Vagina (tissue), 2 donors: ENCODE results near the gene AK1. TPM values are rescaled to one million over a fixed set of nuclear protein-coding genes. Genes with fewer than 3 reads are reported as not detected.
A peak's percentile ranks its signal among the peaks of the same experiment; 100 is the strongest.

Experiments
- DNase-seq, 2 donors: peaks; one replicate each; pipeline ENCODE4 v3.0.0-alpha.2; 2017; ENCODE audit errors: extremely low spot score in 2 of 2
- H3K27ac ChIP-seq: fragments of 200-600 bp; sonication (generic); one replicate; pipeline ENCODE4 v1.5.1; 2019
- H3K27me3 ChIP-seq: fragments of 200-600 bp; sonication (generic); one replicate; pipeline ENCODE4 v1.5.1; 2019
- H3K36me3 ChIP-seq, 2 donors: fragments of 200-600 bp; sonication (generic); one replicate each; pipeline ENCODE4 v1.5.1; 2017 to 2019
- H3K4me1 ChIP-seq: fragments of 200-600 bp; sonication (generic); one replicate; pipeline ENCODE4 v1.5.1; 2019
- H3K4me3 ChIP-seq, 2 donors: fragments of 200-600 bp; sonication (generic); 1 replicate in 1 of 2; 2 replicates in 1 of 2; pipeline ENCODE4 v1.5.1; 2016 to 2019
- H3K9me3 ChIP-seq: fragments of 200-600 bp; sonication (generic); one replicate; pipeline ENCODE4 v1.5.1; 2019
- POLR2A ChIP-seq, 2 donors: fragments of 450-650 bp; IDR thresholded peaks; one replicate each; pipeline ENCODE4 v1.6.1; 2017; ENCODE audit warnings: antibody characterized with exemption in 2 of 2, mild to moderate bottlenecking in 2 of 2, moderate library complexity in 2 of 2
- POLR2AphosphoS5 ChIP-seq, 2 donors: sonication (generic); formaldehyde crosslinking; IDR thresholded peaks; one replicate each; pipeline ENCODE4 v1.9.0; 2017; ENCODE audit warnings: antibody characterized with exemption in 2 of 2, mild to moderate bottlenecking in 2 of 2, low read depth in 1 of 2; ENCODE audit not compliant: insufficient read depth in 1 of 2
- intact Hi-C: fragments of 100-400 bp; cut with DNase I; formaldehyde crosslinking; loops from one replicate; pipeline ENCODE4 v1.15.1; 2023
- total RNA-seq: library from RNA; depleted of rRNA; stranded (reverse); fragments of >200 nt; gene quantifications from one replicate; pipeline ENCODE4 v1.2.3, GENCODE V29; 2016
- TF ChIP-seq, protein P1 (sequence below), 3 experiments: fragments of 450-650 bp in 2 of 3; fragments of 200-600 bp in 1 of 3; sonication (generic) in 1 of 3; IDR thresholded peaks; one replicate each; pipeline ENCODE4 v1.5.1; 2017 to 2019; ENCODE audit warnings: antibody characterized with exemption in 3 of 3, mild to moderate bottlenecking in 2 of 3, moderate library complexity in 2 of 3

AK1 gene
- total RNA-seq, 1 donor from 2014 or later: 33.4 TPM

DNA sequence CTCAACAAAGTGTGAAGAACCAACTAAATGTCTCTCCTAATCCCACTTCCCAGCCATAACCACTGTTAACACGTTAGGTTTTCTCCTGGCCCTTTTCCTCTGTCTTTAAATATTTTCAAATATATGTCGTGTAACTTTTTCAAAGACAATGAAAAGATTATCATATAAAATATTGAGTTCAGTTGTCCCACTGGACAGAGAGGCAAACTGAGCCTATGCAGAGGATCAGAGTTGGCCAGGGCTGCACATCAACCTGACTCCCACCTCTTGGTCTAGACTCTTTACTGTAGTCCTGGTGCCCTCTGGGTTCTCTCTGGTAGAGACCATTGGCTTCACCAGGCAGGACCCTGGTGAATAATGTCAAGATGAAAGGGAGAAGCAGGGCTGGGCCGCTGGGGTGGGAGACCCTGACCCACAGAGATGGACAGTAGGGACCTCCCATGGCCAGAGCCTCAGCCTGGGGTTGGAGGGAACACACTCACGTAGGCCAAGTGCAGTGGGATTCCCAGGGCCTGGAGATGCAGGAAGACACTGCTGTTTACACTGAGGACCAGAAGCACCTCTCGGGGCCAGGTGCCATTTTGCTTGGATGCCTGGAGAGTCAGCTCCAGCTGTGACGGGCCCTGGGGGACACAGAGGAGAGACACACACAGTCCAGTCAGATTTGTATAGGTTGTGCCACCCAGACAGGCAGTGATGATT, 48.1 kb downstream of the AK1 start:
- H3K4me3 ChIP-seq: no peak overlapping the region
- no peaks in the 10 kb centered on the region for H3K9me3 ChIP-seq
- TF ChIP-seq, protein P1, sequence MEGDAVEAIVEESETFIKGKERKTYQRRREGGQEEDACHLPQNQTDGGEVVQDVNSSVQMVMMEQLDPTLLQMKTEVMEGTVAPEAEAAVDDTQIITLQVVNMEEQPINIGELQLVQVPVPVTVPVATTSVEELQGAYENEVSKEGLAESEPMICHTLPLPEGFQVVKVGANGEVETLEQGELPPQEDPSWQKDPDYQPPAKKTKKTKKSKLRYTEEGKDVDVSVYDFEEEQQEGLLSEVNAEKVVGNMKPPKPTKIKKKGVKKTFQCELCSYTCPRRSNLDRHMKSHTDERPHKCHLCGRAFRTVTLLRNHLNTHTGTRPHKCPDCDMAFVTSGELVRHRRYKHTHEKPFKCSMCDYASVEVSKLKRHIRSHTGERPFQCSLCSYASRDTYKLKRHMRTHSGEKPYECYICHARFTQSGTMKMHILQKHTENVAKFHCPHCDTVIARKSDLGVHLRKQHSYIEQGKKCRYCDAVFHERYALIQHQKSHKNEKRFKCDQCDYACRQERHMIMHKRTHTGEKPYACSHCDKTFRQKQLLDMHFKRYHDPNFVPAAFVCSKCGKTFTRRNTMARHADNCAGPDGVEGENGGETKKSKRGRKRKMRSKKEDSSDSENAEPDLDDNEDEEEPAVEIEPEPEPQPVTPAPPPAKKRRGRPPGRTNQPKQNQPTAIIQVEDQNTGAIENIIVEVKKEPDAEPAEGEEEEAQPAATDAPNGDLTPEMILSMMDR (IDR thresholded peaks at IDR 0.05): no peak
- TF ChIP-seq POLR2A (IDR thresholded peaks at IDR 0.05) (no peak), POLR2AphosphoS5 (IDR thresholded peaks at IDR 0.05; ENCODE audit: insufficient read depth in 1 of 2, low read depth in 1 of 2) (no peak)
- H3K36me3 ChIP-seq: peaks cover 0 to 7% of the 10 kb centered on the region in 2 donors
- DNase-seq: no peak
- H3K27me3 ChIP-seq: no peaks in the 10 kb centered on the region
- intact Hi-C loops: no loop called here
- peaks cover 68% of the 10 kb centered on the region for H3K4me1 ChIP-seq
- peak overlapping the region; percentile 81 for H3K27ac ChIP-seq

DNA sequence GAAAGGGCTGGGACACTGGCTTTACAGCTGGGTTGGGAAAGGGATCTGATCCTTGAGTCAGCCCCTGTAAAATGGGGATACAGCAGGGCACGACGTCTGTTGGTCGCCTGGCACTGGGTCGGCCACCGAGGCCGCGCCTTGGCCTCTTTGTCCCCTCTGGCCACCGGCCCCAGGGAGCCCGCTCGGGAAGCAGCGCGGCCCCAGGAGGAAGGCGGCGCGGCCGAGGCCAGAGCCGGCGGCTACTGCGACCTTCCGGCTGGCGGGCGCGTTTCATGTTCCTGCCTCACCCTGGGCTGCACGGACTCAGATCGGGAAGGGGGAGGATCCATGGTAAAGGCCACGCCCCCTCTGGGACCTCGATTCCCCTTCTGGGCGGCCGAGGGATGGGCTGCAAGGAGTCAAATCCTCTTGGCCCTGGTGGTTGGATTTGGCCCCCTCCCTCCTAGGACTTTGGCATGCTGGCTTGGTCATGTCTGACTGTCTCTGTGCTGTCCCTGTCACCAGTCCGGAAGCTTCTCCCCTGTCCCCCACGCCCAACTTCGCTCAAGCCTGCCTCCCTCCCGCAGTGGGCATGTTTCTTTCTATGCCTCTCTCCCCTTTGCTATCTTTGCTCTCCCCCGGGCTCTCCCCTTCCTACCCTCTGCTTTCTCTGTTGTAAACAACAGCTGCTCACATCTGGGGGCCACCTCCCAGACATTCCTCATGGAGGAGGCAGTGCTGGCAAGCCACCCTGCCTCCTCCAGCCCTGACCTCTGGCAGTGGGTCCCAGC, 49.0 kb downstream of the AK1 start:
- TF ChIP-seq POLR2AphosphoS5 (IDR thresholded peaks at IDR 0.05; ENCODE audit: insufficient read depth in 1 of 2, low read depth in 1 of 2) (peak in 1 of 2 donors; percentile 90), POLR2A (IDR thresholded peaks at IDR 0.05) (peak in 1 of 2 donors; percentile 67)
- TF ChIP-seq, protein P1 (IDR thresholded peaks at IDR 0.05): no peak
- no peaks in the 10 kb centered on the region for H3K27me3 ChIP-seq
- H3K36me3 ChIP-seq: peaks cover 0 to 14% of the 10 kb centered on the region in 2 donors
- DNase-seq: peak in 1 of 2 donors; percentile 95
- intact Hi-C loops: no loop called here
- H3K9me3 ChIP-seq: no peaks in the 10 kb centered on the region
- peak overlapping the region; percentile 81 for H3K27ac ChIP-seq
- peak overlapping the region; percentile 27 to 45 for H3K4me3 ChIP-seq
- peaks cover 61% of the 10 kb centered on the region for H3K4me1 ChIP-seq

DNA sequence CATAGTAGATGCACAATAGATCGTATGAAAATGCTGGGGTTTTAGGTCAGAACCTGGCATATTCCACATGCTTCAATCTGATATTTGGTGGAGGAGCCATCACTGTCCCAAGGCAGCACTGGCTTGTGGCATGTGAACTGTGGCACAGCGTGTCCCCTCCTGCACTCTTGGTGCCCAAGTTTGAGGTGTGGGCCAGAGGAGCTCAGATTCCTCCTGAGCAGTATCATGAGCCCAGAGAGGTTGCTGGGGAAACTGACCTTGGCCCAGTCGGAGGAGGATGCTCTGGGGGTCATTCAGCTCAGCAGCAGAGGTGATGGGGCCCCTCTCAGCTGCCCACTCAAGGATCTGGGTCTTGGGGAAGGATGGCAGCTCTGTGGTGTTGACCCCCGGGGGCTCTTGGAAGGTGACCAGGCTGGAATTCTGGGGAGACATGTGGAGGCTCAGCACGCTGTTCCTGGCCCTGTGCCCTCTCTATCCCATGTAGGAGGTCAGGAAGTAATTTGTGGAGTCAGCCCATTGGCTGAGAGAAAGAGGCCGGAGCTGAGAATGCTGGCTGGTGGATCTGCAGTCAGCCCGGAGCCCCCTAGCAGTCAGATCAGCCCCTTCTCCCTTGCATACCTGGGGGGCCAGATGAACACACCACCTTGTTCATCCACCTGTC, 51.1 kb downstream of the AK1 start:
- DNase-seq: no peak
- intact Hi-C loops: no loop called here
- Histone ChIP-seq H3K4me3 (no peak overlapping the region), H3K9me3 (no peaks in the 10 kb centered on the region), H3K27ac (peak overlapping the region; percentile 81), H3K36me3 (peaks cover 0 to 14% of the 10 kb centered on the region in 2 donors), H3K4me1 (peaks cover 51% of the 10 kb centered on the region), H3K27me3 (no peaks in the 10 kb centered on the region)
- TF ChIP-seq POLR2A (IDR thresholded peaks at IDR 0.05): no peak
- TF ChIP-seq, protein P1 (IDR thresholded peaks at IDR 0.05): no peak
- TF ChIP-seq POLR2AphosphoS5 (IDR thresholded peaks at IDR 0.05; ENCODE audit: insufficient read depth in 1 of 2, low read depth in 1 of 2): no peak

DNA sequence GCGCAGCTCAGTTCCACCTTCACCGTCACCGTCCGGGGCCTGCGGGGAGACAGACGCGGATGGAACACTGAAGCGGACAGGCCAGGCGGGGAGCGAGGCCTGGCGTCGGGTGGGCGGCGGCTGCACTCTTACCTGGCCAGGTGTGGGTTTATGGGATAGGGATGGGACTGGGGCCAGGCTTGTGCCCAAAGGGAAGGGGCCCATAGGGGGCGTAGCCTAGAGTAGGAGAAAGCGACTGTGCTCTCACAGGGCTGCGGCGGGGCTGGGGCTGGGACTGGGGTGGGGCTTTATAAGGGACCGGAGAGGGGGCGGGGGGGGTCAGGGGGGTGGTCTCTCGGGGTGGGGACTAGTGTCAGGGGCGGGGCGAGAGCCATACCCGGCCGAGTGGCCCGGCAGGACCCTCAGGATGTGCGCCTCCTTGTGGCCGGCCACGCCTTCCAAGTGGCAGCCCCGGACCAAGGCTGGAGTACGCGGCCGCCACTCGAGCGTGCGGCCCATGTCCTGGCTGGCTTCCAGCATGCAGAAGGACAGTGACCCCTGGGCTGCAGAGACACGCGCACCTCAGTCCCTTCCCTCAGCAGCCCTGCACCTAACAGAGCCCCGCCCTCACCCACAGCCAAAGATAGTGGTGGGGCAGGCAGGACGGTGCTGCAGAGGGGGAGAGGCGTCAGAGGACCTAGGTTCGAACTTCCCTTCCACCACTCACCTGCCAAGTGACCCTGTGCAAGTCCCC, 52.0 kb downstream of the AK1 start:
- no peaks in the 10 kb centered on the region for H3K27me3 ChIP-seq
- intact Hi-C loops: loop anchor here (2.0 kb wide), 1 partner anchor 21 kb away; no protein-coding TSS in a partner anchor
- H3K9me3 ChIP-seq: no peaks in the 10 kb centered on the region
- peak overlapping the region; percentile 33 for H3K27ac ChIP-seq
- no peak overlapping the region for H3K4me3 ChIP-seq
- TF ChIP-seq, protein P1 (IDR thresholded peaks at IDR 0.05): peak in 1 of 3 experiments; percentile 21
- TF ChIP-seq POLR2A (IDR thresholded peaks at IDR 0.05): no peak
- peaks cover 0 to 14% of the 10 kb centered on the region in 2 donors for H3K36me3 ChIP-seq
- H3K4me1 ChIP-seq: peaks cover 51% of the 10 kb centered on the region
- no peak for DNase-seq
